SU-DHL-6 (cell line): ENCODE results near the gene PKD1.
"Not testable (repeated sequence)": the region's sequence is repeated elsewhere in the genome, so short reads cannot be mapped to it uniquely, and the experiment has no call there.

ENCODE experiments used
- H2AFZ ChIP-seq: fragments of 200-600 bp; sonication (generic); 2 replicates; pipeline ENCODE4 v1.6.1; 2014; ENCODE audit warnings: low read depth, mild to moderate bottlenecking, moderate library complexity, mixed read lengths, antibody characterized with exemption, low read length; ENCODE audit not compliant: severe bottlenecking
- H3F3A ChIP-seq: fragments of 200-600 bp; shearing (Covaris generic); 2 replicates; pipeline ENCODE4 v1.6.0; 2016; ENCODE audit warnings: antibody characterized with exemption, mild to moderate bottlenecking; ENCODE audit not compliant: insufficient read depth
- H3K27ac ChIP-seq: fragments of 200-600 bp; sonication (generic); 2 replicates; pipeline ENCODE4 v1.5.1; 2016; ENCODE audit warnings: low read depth, mild to moderate bottlenecking, low read length, moderate library complexity, mixed read lengths
- H3K27me3 ChIP-seq: fragments of 200-600 bp; sonication (generic), shearing (Covaris generic); 2 replicates; pipeline ENCODE4 v1.6.0; 2014; ENCODE audit warnings: mild to moderate bottlenecking, low read length
- H3K36me3 ChIP-seq: fragments of 200-600 bp; sonication (generic); 2 replicates; pipeline ENCODE4 v1.6.1; 2014; ENCODE audit warnings: mild to moderate bottlenecking, low read length, mixed read lengths
- H3K4me2 ChIP-seq: fragments of 300-600, 200-600 bp; shearing (Covaris generic), sonication (generic); 2 replicates; pipeline ENCODE4 v1.6.0; 2014; ENCODE audit warnings: low read length, low read depth, mild to moderate bottlenecking; ENCODE audit not compliant: poor library complexity, severe bottlenecking
- H3K4me3 ChIP-seq: fragments of 200-600 bp; sonication (generic); 2 replicates; pipeline ENCODE4 v1.5.1; 2014; ENCODE audit warnings: antibody characterized with exemption, low read length, mild to moderate bottlenecking, mixed read lengths; ENCODE audit not compliant: insufficient read depth, poor library complexity, severe bottlenecking
- H3K79me2 ChIP-seq: fragments of 200-600 bp; sonication (generic); 2 replicates; pipeline ENCODE4 v1.6.1; 2014; ENCODE audit warnings: mild to moderate bottlenecking, low read length, moderate library complexity; ENCODE audit not compliant: insufficient read depth
- H3K9ac ChIP-seq: fragments of 200-600 bp; sonication (generic); 2 replicates; pipeline ENCODE4 v1.7.0; 2014; ENCODE audit warnings: mild to moderate bottlenecking, low read length
- H3K9me2 ChIP-seq: fragments of 200-600 bp; sonication (generic); replicated peaks from 2 replicates; pipeline ENCODE4 v1.6.1; 2014; ENCODE audit warnings: low read length; ENCODE audit not compliant: insufficient read depth
- H3K9me3 ChIP-seq: fragments of 200-600 bp; sonication (generic); 2 replicates; pipeline ENCODE4 v1.6.1; 2014; ENCODE audit warnings: low read length, mixed read lengths; ENCODE audit not compliant: insufficient read depth
- H4K20me1 ChIP-seq: fragments of 200-600 bp; sonication (generic); 2 replicates; pipeline ENCODE4 v1.6.1; 2014; ENCODE audit warnings: low read depth, mild to moderate bottlenecking, antibody characterized with exemption, low read length, moderate library complexity, mixed read lengths
- EZH2phosphoT487 ChIP-seq: fragments of 200-600 bp; sonication (generic), shearing (Covaris generic); conservative IDR thresholded peaks from 2 replicates; pipeline ENCODE4 v1.6.1; 2018; ENCODE audit warnings: mild to moderate bottlenecking, antibody characterized with exemption, low read length, moderate library complexity, mixed read lengths
- TF ChIP-seq, protein P1 (sequence below): fragments of 200-600 bp; sonication (generic); IDR thresholded peaks from one replicate; pipeline ENCODE4 v1.5.1; 2017; ENCODE audit warnings: antibody characterized with exemption, mild to moderate bottlenecking, low read length, moderate library complexity; ENCODE audit not compliant: insufficient read depth, poor library complexity, severe bottlenecking

Gene PKD1

DNA sequence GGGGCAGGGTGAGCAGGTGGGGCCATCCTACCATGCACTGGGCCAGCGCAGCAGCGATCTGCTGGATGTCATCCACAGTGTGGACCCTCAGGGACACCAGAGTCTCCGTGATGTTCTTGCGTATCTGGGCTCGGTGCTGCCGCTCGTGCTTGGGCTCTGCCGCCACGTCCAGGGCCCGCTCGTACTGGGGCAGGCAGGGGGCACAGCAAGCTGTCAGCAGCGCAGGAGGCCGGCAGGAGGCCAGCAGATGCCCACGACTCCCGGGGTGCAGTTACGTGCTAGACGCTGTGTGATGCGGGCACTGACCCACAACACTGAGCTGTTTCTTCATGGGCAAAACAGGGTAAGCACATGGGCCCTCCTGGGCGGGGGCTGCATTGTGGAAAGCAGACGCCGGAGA, 30.4 kb downstream of the PKD1 start:
- not testable (repeated sequence) for H3K4me2 ChIP-seq, H2AFZ ChIP-seq, H3K27me3 ChIP-seq, H3K79me2 ChIP-seq, H3K36me3 ChIP-seq, H3K4me3 ChIP-seq, H4K20me1 ChIP-seq, H3K9ac ChIP-seq, H3F3A ChIP-seq, H3K9me2 ChIP-seq, H3K27ac ChIP-seq, H3K9me3 ChIP-seq

DNA sequence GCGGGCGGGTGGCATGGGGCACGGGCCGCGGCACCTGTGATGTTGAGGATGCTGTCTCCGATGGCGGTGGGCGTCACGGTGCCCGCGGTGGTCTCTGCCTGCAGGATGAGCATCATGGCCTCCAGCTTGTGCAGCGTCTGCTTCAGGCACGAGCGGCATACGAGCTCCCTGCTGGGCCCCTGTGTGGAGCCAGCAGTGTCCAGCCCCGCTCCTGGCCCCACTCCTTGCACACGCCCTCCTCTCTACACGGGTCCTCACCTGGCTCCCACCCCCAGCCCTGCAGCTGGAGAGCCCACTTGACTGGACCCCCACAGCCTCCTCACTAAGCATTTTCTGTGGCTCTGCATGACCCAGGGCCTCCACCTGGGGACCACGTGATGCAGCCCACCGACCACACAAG, 31.2 kb downstream of the PKD1 start:
- not testable (repeated sequence) for H3K36me3 ChIP-seq, H3K9me2 ChIP-seq, H4K20me1 ChIP-seq, H3F3A ChIP-seq, H3K9me3 ChIP-seq, H3K79me2 ChIP-seq, H3K27me3 ChIP-seq, H3K4me3 ChIP-seq, H3K27ac ChIP-seq, H2AFZ ChIP-seq, H3K4me2 ChIP-seq, H3K9ac ChIP-seq

DNA sequence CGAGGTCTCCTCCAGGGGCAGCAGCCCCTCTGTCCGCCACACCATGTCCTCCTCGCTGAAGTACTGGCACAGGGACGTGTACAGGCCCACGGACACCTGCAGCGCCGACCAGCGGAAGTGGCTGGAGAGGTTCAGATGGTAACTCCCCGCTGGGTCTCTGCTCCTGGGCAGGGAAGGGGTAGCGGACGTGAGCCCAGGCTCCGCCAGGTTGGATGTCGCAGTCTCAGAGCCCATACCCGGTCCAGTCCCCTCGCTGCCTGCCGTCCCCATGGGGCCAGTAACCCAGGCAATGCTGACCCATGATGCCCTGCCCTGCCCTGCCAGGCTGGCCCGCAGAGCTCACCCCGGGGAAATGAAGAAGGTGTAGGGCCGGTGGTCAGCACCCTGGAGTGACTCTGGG, 33.2 kb downstream of the PKD1 start:
- Histone ChIP-seq H3F3A (no peaks in the 10 kb centered on the region), H3K36me3 (no peaks in the 10 kb centered on the region), H3K4me3 (no peak overlapping the region), H3K27me3 (no peaks in the 10 kb centered on the region), H3K4me2 (no peak overlapping the region), H3K9me3 (no peaks in the 10 kb centered on the region), H4K20me1 (no peaks in the 10 kb centered on the region), H3K9me2 (no peaks in the 10 kb centered on the region), H3K79me2 (no peaks in the 10 kb centered on the region), H2AFZ (no peak overlapping the region), H3K27ac (no peak overlapping the region), H3K9ac (no peak overlapping the region)
- TF ChIP-seq, protein P1, sequence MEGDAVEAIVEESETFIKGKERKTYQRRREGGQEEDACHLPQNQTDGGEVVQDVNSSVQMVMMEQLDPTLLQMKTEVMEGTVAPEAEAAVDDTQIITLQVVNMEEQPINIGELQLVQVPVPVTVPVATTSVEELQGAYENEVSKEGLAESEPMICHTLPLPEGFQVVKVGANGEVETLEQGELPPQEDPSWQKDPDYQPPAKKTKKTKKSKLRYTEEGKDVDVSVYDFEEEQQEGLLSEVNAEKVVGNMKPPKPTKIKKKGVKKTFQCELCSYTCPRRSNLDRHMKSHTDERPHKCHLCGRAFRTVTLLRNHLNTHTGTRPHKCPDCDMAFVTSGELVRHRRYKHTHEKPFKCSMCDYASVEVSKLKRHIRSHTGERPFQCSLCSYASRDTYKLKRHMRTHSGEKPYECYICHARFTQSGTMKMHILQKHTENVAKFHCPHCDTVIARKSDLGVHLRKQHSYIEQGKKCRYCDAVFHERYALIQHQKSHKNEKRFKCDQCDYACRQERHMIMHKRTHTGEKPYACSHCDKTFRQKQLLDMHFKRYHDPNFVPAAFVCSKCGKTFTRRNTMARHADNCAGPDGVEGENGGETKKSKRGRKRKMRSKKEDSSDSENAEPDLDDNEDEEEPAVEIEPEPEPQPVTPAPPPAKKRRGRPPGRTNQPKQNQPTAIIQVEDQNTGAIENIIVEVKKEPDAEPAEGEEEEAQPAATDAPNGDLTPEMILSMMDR = no peak
- TF ChIP-seq EZH2phosphoT487 = no peak

DNA sequence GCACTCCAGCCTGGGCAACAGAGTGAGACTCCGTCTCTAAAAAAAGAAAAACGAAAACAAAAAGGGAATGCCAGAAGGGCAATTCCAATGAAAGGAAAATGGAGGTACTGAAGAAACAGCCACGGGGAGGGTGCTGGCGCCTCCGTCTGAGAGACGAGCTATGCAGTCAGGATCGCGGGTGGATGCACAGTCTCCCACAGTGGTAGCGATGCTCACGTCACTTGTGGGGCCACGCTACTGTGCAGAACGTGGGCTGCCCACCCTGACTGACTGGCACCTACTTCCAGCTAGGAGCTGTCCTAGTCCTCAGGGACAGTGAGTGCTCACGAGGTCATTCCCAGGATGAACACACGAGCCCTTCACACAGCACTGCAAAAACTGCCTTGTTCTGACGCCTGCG, 34.1 kb downstream of the PKD1 start:
- not testable (repeated sequence) for H3K27ac ChIP-seq, H3K27me3 ChIP-seq, H3K36me3 ChIP-seq, H3K79me2 ChIP-seq, H3F3A ChIP-seq, H3K9me2 ChIP-seq, H3K4me3 ChIP-seq, H3K4me2 ChIP-seq, H3K9me3 ChIP-seq, H4K20me1 ChIP-seq, H2AFZ ChIP-seq, H3K9ac ChIP-seq

DNA sequence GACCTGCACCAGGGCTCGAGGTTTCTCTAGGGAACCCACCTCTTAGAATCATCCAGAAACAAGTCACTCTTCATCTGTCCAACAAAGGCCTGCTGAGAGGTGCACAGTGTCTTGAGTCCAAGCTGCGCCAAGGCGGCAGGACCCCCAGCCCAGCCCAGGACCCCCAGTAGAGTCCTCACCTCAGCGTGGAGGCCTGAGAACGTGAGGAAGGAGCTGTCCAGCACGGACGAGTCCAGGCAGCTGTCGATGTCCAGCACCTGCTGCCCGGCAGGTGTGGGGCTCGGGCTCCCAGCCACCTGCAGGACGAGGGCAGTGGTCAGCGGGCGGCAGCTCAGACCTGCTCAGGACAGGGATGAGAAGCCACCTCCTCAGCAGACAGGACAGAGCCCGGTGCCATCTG, 38.0 kb downstream of the PKD1 start:
- H3K27ac ChIP-seq, H3K36me3 ChIP-seq, H3K27me3 ChIP-seq, H4K20me1 ChIP-seq, H3K9me2 ChIP-seq, H3K4me3 ChIP-seq, H3K79me2 ChIP-seq, H3K4me2 ChIP-seq, H3F3A ChIP-seq, H2AFZ ChIP-seq, H3K9me3 ChIP-seq, H3K9ac ChIP-seq: not testable (repeated sequence)
